K562 (cell line): ENCODE data around the gene FHIT. TPM values are rescaled to one million over a fixed set of nuclear protein-coding genes. Genes with fewer than 3 reads are reported as not detected.

Experiments
- BCLAF1 ChIP-seq, 2 experiments: fragments of 450-650 bp in 1 of 2; IDR thresholded peaks; 2 replicates each; pipeline ENCODE4 v1.6.1; 2011 to 2017; ENCODE audit warnings: low read depth in 2 of 2, antibody characterized with exemption in 1 of 2, borderline replicate concordance in 1 of 2, low read length in 1 of 2, mild to moderate bottlenecking in 1 of 2, mixed read lengths in 1 of 2; ENCODE audit not compliant: control insufficient read depth in 1 of 2
- E2F3 ChIP-seq: fragments of 250-450 bp; sonication (Bioruptor Pico); IDR thresholded peaks from 2 replicates; pipeline ENCODE4 v1.4.0; 2020; ENCODE audit warnings: mild to moderate bottlenecking
- JUNB ChIP-seq: fragments of 450-650 bp; formaldehyde crosslinking; conservative IDR thresholded peaks from 2 replicates; pipeline ENCODE4 v1.4.0; 2020; ENCODE audit warnings: mild to moderate bottlenecking
- MEF2D ChIP-seq: conservative IDR thresholded peaks from 2 replicates; pipeline ENCODE4 v1.6.1; 2016; ENCODE audit warnings: low read depth, missing genetic modification characterization, missing compliant biosample characterization
- MTA3 ChIP-seq: fragments of 450-650 bp; formaldehyde crosslinking; IDR thresholded peaks from 2 replicates; pipeline ENCODE4 v1.6.1; 2017; ENCODE audit warnings: mild to moderate bottlenecking, borderline replicate concordance
- PHB ChIP-seq: fragments of 250-450 bp; sonication (Bioruptor Pico); IDR thresholded peaks from 2 replicates; pipeline ENCODE4 v1.5.0; 2021
- PHF21A ChIP-seq: fragments of 450-650 bp; IDR thresholded peaks from 2 replicates; pipeline ENCODE4 v1.6.1; 2017; ENCODE audit warnings: low read depth, borderline replicate concordance
- RNF2 ChIP-seq: sonication (generic); IDR thresholded peaks from 2 replicates; pipeline ENCODE4 v1.6.1; 2016
- ZEB2 ChIP-seq: fragments of 450-650 bp; IDR thresholded peaks from 2 replicates; pipeline ENCODE4 v1.6.1; 2016
- ZKSCAN3 ChIP-seq: fragments of 250-450 bp; sonication (Bioruptor Pico); IDR thresholded peaks from 2 replicates; pipeline ENCODE4 v1.4.0; 2020
- polyA plus RNA-seq, 8 experiments: library from polyadenylated mRNA; depleted of rRNA in 4 of 8; stranded (reverse) in 5 of 8; unstranded in 3 of 8; fragments of >200 nt; fragmentation: Nextera tagmentation in 2 of 8; fragmentation: Illumina TruSeq in 1 of 8; extraction: Ambion mirVana in 2 of 8; extraction: Trizol in 1 of 8; gene quantifications; 2 replicates each; pipeline versions ENCODE4 v1.2.1 to v1.2.3, GENCODE V29; 2011 to 2014; ENCODE audit warnings: inconsistent platforms in 1 of 8, missing spikeins in 1 of 8
- total RNA-seq, 7 experiments: library from RNA; depleted of rRNA in 6 of 7; stranded (reverse); fragments of >200 nt in 6 of 7; fragmentation: Illumina TruSeq in 2 of 7; extraction: Trizol in 2 of 7; gene quantifications; 2 replicates each; pipeline versions ENCODE4 v1.2.1 to v1.2.3, GENCODE V29; 2011 to 2021; ENCODE audit warnings: low replicate concordance in 1 of 7
- TF ChIP-seq, protein P1 (sequence below): fragments of 250-450 bp; sonication (Bioruptor Pico); IDR thresholded peaks from 2 replicates; pipeline ENCODE4 v1.8.0; 2021; ENCODE audit warnings: moderate library complexity, mild to moderate bottlenecking, inconsistent platforms

FHIT gene
- total and polyA plus RNA-seq, 9 of the 15 experiments (the other 6 are each of a cell fraction or from before 2014, with no cell fraction given), result 1.7 to 9.1 (median 4.3) TPM

DNA sequence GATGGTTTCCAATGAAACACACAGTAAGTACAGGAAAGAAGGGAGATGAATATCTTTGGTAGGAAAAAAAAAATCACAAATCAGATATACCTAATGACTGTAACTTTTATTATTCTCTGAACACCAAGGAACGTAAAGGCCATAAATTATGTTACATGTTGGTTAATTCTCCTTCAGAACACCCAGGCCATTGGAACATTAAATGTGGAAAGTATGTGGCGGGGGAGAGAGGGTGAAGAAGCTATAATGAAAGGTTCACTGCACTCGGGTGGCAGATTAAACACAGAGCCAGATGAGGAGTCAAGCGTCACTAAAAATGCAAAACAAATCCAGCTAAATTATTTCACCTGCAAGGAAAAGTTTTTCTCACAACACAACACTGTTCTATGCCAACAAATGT is 193.8 kb downstream of the FHIT start (continued):
- TF ChIP-seq BCLAF1 (IDR thresholded peaks at IDR 0.05; ENCODE audit: borderline replicate concordance in 1 of 2, control insufficient read depth in 1 of 2, low read depth in 2 of 2, low read length in 1 of 2) (no peak), JUNB (CRISPR knock-in tag) (no peak), MEF2D (no peak), ZEB2 (no peak), PHF21A (no peak), E2F3 (CRISPR knock-in tag) (no peak), ZKSCAN3 (no peak), MTA3 (no peak), RNF2 (no peak), PHB (CRISPR knock-in tag) (no peak)
- TF ChIP-seq, protein P1, sequence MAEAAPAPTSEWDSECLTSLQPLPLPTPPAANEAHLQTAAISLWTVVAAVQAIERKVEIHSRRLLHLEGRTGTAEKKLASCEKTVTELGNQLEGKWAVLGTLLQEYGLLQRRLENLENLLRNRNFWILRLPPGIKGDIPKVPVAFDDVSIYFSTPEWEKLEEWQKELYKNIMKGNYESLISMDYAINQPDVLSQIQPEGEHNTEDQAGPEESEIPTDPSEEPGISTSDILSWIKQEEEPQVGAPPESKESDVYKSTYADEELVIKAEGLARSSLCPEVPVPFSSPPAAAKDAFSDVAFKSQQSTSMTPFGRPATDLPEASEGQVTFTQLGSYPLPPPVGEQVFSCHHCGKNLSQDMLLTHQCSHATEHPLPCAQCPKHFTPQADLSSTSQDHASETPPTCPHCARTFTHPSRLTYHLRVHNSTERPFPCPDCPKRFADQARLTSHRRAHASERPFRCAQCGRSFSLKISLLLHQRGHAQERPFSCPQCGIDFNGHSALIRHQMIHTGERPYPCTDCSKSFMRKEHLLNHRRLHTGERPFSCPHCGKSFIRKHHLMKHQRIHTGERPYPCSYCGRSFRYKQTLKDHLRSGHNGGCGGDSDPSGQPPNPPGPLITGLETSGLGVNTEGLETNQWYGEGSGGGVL (CRISPR knock-in tag), result no peak
